Type B pancreatic cell (in vitro differentiated cells): ENCODE data around the gene PAM16. TPM values are rescaled to one million over a fixed set of nuclear protein-coding genes. Genes with fewer than 3 reads are reported as not detected.

Source experiments
- DNase-seq: peaks from one replicate; pipeline ENCODE4 v3.0.0; 2021; ENCODE audit warnings: mixed read lengths; ENCODE audit not compliant: unreplicated experiment; ENCODE audit errors: extremely low spot score
- H3K27ac Mint-ChIP-seq: 2 replicates; pipeline ENCODE4 v1.8.0; 2021; ENCODE audit warnings: mild to moderate bottlenecking, mixed read lengths
- H3K27me3 Mint-ChIP-seq: 2 replicates; pipeline ENCODE4 v1.8.0; 2021; ENCODE audit warnings: mixed read lengths
- H3K36me3 Mint-ChIP-seq: 2 replicates; pipeline ENCODE4 v1.8.0; 2021; ENCODE audit warnings: mixed read lengths
- H3K4me1 Mint-ChIP-seq: one replicate; pipeline ENCODE4 v1.8.0; 2021; ENCODE audit warnings: mixed read lengths; ENCODE audit not compliant: unreplicated experiment
- H3K4me3 Mint-ChIP-seq: 2 replicates; pipeline ENCODE4 v1.8.0; 2021; ENCODE audit warnings: mild to moderate bottlenecking, mixed read lengths
- H3K9me3 Mint-ChIP-seq: 2 replicates; pipeline ENCODE4 v1.8.0; 2021; ENCODE audit warnings: mixed read lengths
- CTCF ChIP-seq: fragments of 200-600 bp; sonication (generic); conservative IDR thresholded peaks from 2 replicates; pipeline ENCODE4 v1.5.0; 2021; ENCODE audit warnings: antibody characterized with exemption, mild to moderate bottlenecking
- total RNA-seq: library from RNA; stranded (reverse); gene quantifications from 2 replicates; pipeline ENCODE4 v1.2.1, GENCODE V29; 2021; ENCODE audit warnings: low replicate concordance

PAM16 gene
- total RNA-seq, 1 donor from 2014 or later = 39.3 TPM

- TF ChIP-seq CTCF = no peak
- Mint-ChIP-seq H3K27ac (no peak overlapping the region), H3K4me1 (peaks cover 6% of the 10 kb centered on the region), H3K9me3 (no peaks in the 10 kb centered on the region), H3K27me3 (no peaks in the 10 kb centered on the region), H3K4me3 (no peak overlapping the region), H3K36me3 (no peaks in the 10 kb centered on the region)
- no peak for DNase-seq
Observed at GRCh38 chr16:4356820-4357219, 5.7 kb upstream of the PAM16 start.

GRCh38 chr16:4354512-4355409 is 3.6 kb upstream of the PAM16 start:
- H3K4me3 Mint-ChIP-seq = no peak overlapping the region
- no peaks in the 10 kb centered on the region for H3K27me3 Mint-ChIP-seq
- no peak overlapping the region for H3K27ac Mint-ChIP-seq
- H3K4me1 Mint-ChIP-seq = peaks cover 14% of the 10 kb centered on the region
- H3K9me3 Mint-ChIP-seq = no peaks in the 10 kb centered on the region
- no peak for DNase-seq
- H3K36me3 Mint-ChIP-seq = no peaks in the 10 kb centered on the region
- no peak for TF ChIP-seq CTCF

- H3K36me3 Mint-ChIP-seq = no peaks in the 10 kb centered on the region
- TF ChIP-seq CTCF = no peak
- peaks cover 8% of the 10 kb centered on the region for H3K4me1 Mint-ChIP-seq
- peak overlapping the region; percentile 40 for H3K4me3 Mint-ChIP-seq
- H3K27me3 Mint-ChIP-seq = no peaks in the 10 kb centered on the region
- DNase-seq = no peak
- no peaks in the 10 kb centered on the region for H3K9me3 Mint-ChIP-seq
- H3K27ac Mint-ChIP-seq = peak overlapping the region; percentile 29
Observed at GRCh38 chr16:4353675-4354074, 2.6 kb upstream of the PAM16 start.

GRCh38 chr16:4352843-4353242 is 1.7 kb upstream of the PAM16 start:
- DNase-seq = no peak
- Mint-ChIP-seq H3K4me1 (peaks cover 15% of the 10 kb centered on the region), H3K27ac (no peak overlapping the region), H3K36me3 (no peaks in the 10 kb centered on the region), H3K4me3 (no peak overlapping the region), H3K9me3 (no peaks in the 10 kb centered on the region), H3K27me3 (no peaks in the 10 kb centered on the region)
- TF ChIP-seq CTCF = no peak

- Mint-ChIP-seq H3K27me3 (no peaks in the 10 kb centered on the region), H3K4me1 (peaks cover 16% of the 10 kb centered on the region), H3K27ac (peak overlapping the region; percentile 90), H3K9me3 (no peaks in the 10 kb centered on the region), H3K36me3 (no peaks in the 10 kb centered on the region), H3K4me3 (peak overlapping the region; percentile 96)
- DNase-seq = no peak
- TF ChIP-seq CTCF = no peak
Observed at GRCh38 chr16:4351880-4352279, 759 bp upstream of the PAM16 start.
